Measurements from ENCODE around the gene MYL4.
"Not testable (repeated sequence)": the region's sequence is repeated elsewhere in the genome, so short reads cannot be mapped to it uniquely, and the experiment has no call there.

Gene MYL4

GRCh38 chr17:47203984-47204721, 5.0 kb upstream of the MYL4 start:
- Histone ChIP-seq H3K4me1 (ENCODE audit: insufficient read depth, low read length) (peaks cover 2% of the 10 kb centered on the region), H3K4me3 (ENCODE audit: low read length) (no peak overlapping the region), H3K9me3 (ENCODE audit: low read length) (peaks cover 2% of the 10 kb centered on the region)

GRCh38 chr17:47204722-47205418, 4.3 kb upstream of the MYL4 start:
- Histone ChIP-seq H3K4me3 (ENCODE audit: low read length) (no peak overlapping the region), H3K9me3 (ENCODE audit: low read length) (peaks cover 2% of the 10 kb centered on the region), H3K27me3 (ENCODE audit: insufficient read depth, low read length) (no peaks in the 10 kb centered on the region), H3K4me1 (ENCODE audit: insufficient read depth, low read length) (peaks cover 2% of the 10 kb centered on the region), H3K36me3 (ENCODE audit: insufficient read depth, low read length) (no peaks in the 10 kb centered on the region), H2AFZ (ENCODE audit: low read depth, low read length) (no peak overlapping the region)

More at GRCh38 chr17:47203984-47204721, 5.0 kb upstream of the MYL4 start:
- no peak overlapping the region for H2AFZ ChIP-seq (ENCODE audit: low read depth, low read length)
- no peaks in the 10 kb centered on the region for H3K36me3 ChIP-seq (ENCODE audit: insufficient read depth, low read length)
- no peaks in the 10 kb centered on the region for H3K27me3 ChIP-seq (ENCODE audit: insufficient read depth, low read length)

- Histone ChIP-seq H3K36me3 (ENCODE audit: insufficient read depth, low read length) (no peaks in the 10 kb centered on the region), H3K4me1 (ENCODE audit: insufficient read depth, low read length) (peaks cover 2% of the 10 kb centered on the region), H3K27me3 (ENCODE audit: insufficient read depth, low read length) (no peaks in the 10 kb centered on the region), H3K9me3 (ENCODE audit: low read length) (peaks cover 2% of the 10 kb centered on the region), H2AFZ (ENCODE audit: low read depth, low read length) (no peak overlapping the region), H3K4me3 (ENCODE audit: low read length) (no peak overlapping the region)
Observed at GRCh38 chr17:47205419-47205963, 3.7 kb upstream of the MYL4 start.

- no peak overlapping the region for H3K4me3 ChIP-seq (ENCODE audit: low read length)
- H3K27me3 ChIP-seq (ENCODE audit: insufficient read depth, low read length), result no peaks in the 10 kb centered on the region
- H2AFZ ChIP-seq (ENCODE audit: low read depth, low read length), result no peak overlapping the region
- peaks cover 2% of the 10 kb centered on the region for H3K9me3 ChIP-seq (ENCODE audit: low read length)
- peaks cover 2% of the 10 kb centered on the region for H3K4me1 ChIP-seq (ENCODE audit: insufficient read depth, low read length)
- H3K36me3 ChIP-seq (ENCODE audit: insufficient read depth, low read length), result no peaks in the 10 kb centered on the region
Observed at GRCh38 chr17:47207143-47208067, 1.7 kb upstream of the MYL4 start.

- Histone ChIP-seq H3K4me3 (ENCODE audit: low read length) (no peak overlapping the region), H2AFZ (ENCODE audit: low read depth, low read length) (no peak overlapping the region), H3K27me3 (ENCODE audit: insufficient read depth, low read length) (no peaks in the 10 kb centered on the region), H3K4me1 (ENCODE audit: insufficient read depth, low read length) (peaks cover 2% of the 10 kb centered on the region), H3K36me3 (ENCODE audit: insufficient read depth, low read length) (no peaks in the 10 kb centered on the region), H3K9me3 (ENCODE audit: low read length) (no peaks in the 10 kb centered on the region)
Observed at GRCh38 chr17:47209499-47209898, 351 bp downstream of the MYL4 start.

DNA sequence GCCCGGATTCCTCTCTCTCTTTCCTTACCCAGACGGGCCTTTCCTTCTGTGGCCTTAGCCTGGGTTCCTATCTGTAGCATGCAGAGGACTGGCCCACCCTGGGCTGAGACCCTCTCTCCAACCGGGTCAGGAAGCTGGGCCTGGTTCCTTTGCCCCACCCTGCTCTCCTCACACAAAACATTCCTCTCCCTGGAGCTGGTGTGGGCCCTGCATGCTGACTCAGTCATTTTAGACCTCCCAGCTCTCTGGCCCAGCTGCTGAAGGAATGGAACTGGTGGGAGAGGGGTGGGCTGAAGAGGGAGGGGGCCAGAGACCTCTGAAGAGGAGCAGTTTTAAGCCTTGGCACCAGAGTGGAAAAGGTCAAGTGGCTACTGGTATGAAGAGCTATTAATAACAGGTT, 957 bp downstream of the MYL4 start:
- no peaks in the 10 kb centered on the region for H3K36me3 ChIP-seq (ENCODE audit: insufficient read depth, low read length)
- H3K27me3 ChIP-seq (ENCODE audit: insufficient read depth, low read length), result no peaks in the 10 kb centered on the region
- no peak overlapping the region for H3K4me3 ChIP-seq (ENCODE audit: low read length)
- no peak overlapping the region for H2AFZ ChIP-seq (ENCODE audit: low read depth, low read length)
- H3K4me1 ChIP-seq (ENCODE audit: insufficient read depth, low read length), result peaks cover 2% of the 10 kb centered on the region
- H3K9me3 ChIP-seq (ENCODE audit: low read length), result no peaks in the 10 kb centered on the region

DNA sequence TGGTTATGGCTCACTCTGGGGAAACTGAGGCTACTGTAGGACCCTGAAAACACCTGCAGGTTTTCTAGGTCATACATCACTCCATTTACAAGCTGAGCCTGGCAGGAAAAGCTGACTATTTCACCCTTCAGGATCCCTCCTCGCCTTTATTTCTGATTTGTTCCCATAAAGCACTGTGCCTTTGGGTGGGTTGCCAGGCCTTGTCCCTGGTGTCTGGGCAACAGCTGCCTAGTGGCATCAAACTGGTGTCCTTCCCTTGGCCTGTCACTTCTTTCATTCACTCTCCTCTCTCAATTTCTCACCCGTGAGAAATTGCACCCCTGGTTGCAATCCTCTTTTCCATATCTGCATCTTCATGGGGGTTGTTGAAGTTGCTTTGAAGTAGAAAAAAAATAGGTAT, 1.6 kb downstream of the MYL4 start:
- Histone ChIP-seq H3K9me3 (ENCODE audit: low read length) (no peaks in the 10 kb centered on the region), H2AFZ (ENCODE audit: low read depth, low read length) (no peak overlapping the region), H3K4me1 (ENCODE audit: insufficient read depth, low read length) (peaks cover 2% of the 10 kb centered on the region), H3K36me3 (ENCODE audit: insufficient read depth, low read length) (no peaks in the 10 kb centered on the region), H3K4me3 (ENCODE audit: low read length) (no peak overlapping the region), H3K27me3 (ENCODE audit: insufficient read depth, low read length) (no peaks in the 10 kb centered on the region)

DNA sequence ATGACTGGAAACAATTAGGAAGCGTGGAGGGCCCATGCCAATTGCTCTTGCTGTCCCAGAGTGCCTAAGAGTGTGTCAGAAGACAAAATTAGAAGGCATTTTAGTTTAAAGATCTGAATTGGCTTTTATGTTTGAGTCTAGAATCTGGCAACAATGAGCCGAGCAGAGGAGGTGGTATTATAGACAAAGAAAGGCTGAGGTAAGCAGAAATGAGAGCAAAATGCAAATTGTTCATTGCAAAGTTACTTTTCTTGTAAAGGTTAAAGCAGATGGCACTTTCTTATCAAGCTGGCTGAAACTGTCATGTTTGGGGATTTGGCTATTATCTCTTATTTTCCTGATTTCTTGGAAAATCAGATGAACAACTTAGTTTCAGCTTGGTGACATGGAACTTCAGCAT, 3.3 kb downstream of the MYL4 start:
- Histone ChIP-seq H3K9me3 (ENCODE audit: low read length) (no peaks in the 10 kb centered on the region), H3K36me3 (ENCODE audit: insufficient read depth, low read length) (no peaks in the 10 kb centered on the region), H3K27me3 (ENCODE audit: insufficient read depth, low read length) (no peaks in the 10 kb centered on the region), H3K4me1 (ENCODE audit: insufficient read depth, low read length) (peaks cover 2% of the 10 kb centered on the region), H3K4me3 (ENCODE audit: low read length) (no peak overlapping the region), H2AFZ (ENCODE audit: low read depth, low read length) (no peak overlapping the region)

GRCh38 chr17:47213540-47213939, 4.4 kb downstream of the MYL4 start:
- Histone ChIP-seq H3K27me3 (ENCODE audit: insufficient read depth, low read length) (no peaks in the 10 kb centered on the region), H3K4me1 (ENCODE audit: insufficient read depth, low read length) (peaks cover 2% of the 10 kb centered on the region), H3K4me3 (ENCODE audit: low read length) (no peak overlapping the region), H3K9me3 (ENCODE audit: low read length) (no peaks in the 10 kb centered on the region), H3K36me3 (ENCODE audit: insufficient read depth, low read length) (no peaks in the 10 kb centered on the region), H2AFZ (ENCODE audit: low read depth, low read length) (no peak overlapping the region)

GRCh38 chr17:47214931-47215330, 5.8 kb downstream of the MYL4 start:
- no peaks in the 10 kb centered on the region for H3K36me3 ChIP-seq (ENCODE audit: insufficient read depth, low read length)
- H3K27me3 ChIP-seq (ENCODE audit: insufficient read depth, low read length), result no peaks in the 10 kb centered on the region
- H2AFZ ChIP-seq (ENCODE audit: low read depth, low read length), result no peak overlapping the region
- no peaks in the 10 kb centered on the region for H3K9me3 ChIP-seq (ENCODE audit: low read length)
- H3K4me3 ChIP-seq (ENCODE audit: low read length), result no peak overlapping the region
- peaks cover 2% of the 10 kb centered on the region for H3K4me1 ChIP-seq (ENCODE audit: insufficient read depth, low read length)

- H3K9me3 ChIP-seq (ENCODE audit: low read length); H3K4me3 ChIP-seq (ENCODE audit: low read length); H3K27me3 ChIP-seq (ENCODE audit: insufficient read depth, low read length); H3K36me3 ChIP-seq (ENCODE audit: insufficient read depth, low read length); H2AFZ ChIP-seq (ENCODE audit: low read depth, low read length): not testable (repeated sequence)
- peaks cover 15% of the 10 kb centered on the region for H3K4me1 ChIP-seq (ENCODE audit: insufficient read depth, low read length)
Observed at GRCh38 chr17:47216821-47217220, 7.7 kb downstream of the MYL4 start.

DNA sequence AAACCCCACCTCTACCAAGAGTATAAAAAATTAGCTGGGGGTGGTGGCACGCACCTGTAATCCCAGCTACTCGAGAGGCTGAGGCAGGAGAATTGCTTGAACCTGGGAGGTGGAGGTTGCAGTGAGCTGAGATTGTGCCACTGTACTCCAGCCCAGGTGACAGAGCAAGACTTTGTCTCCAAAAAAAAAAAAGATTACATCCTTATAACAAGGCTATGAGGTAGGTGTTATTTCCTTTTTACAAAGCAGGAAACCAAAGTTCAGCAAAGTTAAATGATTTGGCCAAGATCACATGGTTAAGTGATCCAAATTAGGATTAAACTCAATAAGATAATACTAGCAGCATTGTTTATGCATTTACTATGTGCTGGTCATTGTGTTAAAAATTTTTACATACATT, 8.1 kb downstream of the MYL4 start:
- H3K9me3 ChIP-seq (ENCODE audit: low read length); H3K27me3 ChIP-seq (ENCODE audit: insufficient read depth, low read length); H3K4me3 ChIP-seq (ENCODE audit: low read length); H3K36me3 ChIP-seq (ENCODE audit: insufficient read depth, low read length); H2AFZ ChIP-seq (ENCODE audit: low read depth, low read length): not testable (repeated sequence)
- H3K4me1 ChIP-seq (ENCODE audit: insufficient read depth, low read length), result peaks cover 15% of the 10 kb centered on the region
